Upper lobe of left lung (tissue), 4 donors: ENCODE data around the gene FERMT1.

ENCODE experiments used
- CTCF ChIP-seq, 6 experiments: fragments of 450-650 bp in 4 of 6; fragments of 200-600 bp in 2 of 6; sonication (generic) in 2 of 6; IDR thresholded peaks; one replicate each; pipeline ENCODE4 v1.5.1; 2016 to 2019; ENCODE audit warnings: antibody characterized with exemption in 6 of 6
- POLR2A ChIP-seq, 4 donors: fragments of 450-650 bp; IDR thresholded peaks; one replicate each; pipeline ENCODE4 v1.5.1; 2016 to 2017; ENCODE audit warnings: antibody characterized with exemption in 4 of 4, mild to moderate bottlenecking in 2 of 4
- POLR2AphosphoS5 ChIP-seq, 2 donors: sonication (generic); formaldehyde crosslinking; IDR thresholded peaks; one replicate each; pipeline ENCODE4 v1.5.1; 2017; ENCODE audit warnings: antibody characterized with exemption in 2 of 2

- no peak for TF ChIP-seq CTCF (IDR thresholded peaks at IDR 0.05)
- no peak for TF ChIP-seq POLR2A (IDR thresholded peaks at IDR 0.05)
- no peak for TF ChIP-seq POLR2AphosphoS5 (IDR thresholded peaks at IDR 0.05)
Observed at GRCh38 chr20:6026051-6026450, 96.8 kb downstream of the FERMT1 start.
